NCI-H82 treated with DMSO at 0.1 percent for 48 hours (cell line): ENCODE measurements around the gene CA4.

Experiments
- DNase-seq: peaks from one replicate; lab custom pipeline; 2025; ENCODE audit not compliant: unreplicated experiment; lab: John Stamatoyannopoulos, UW

The CA4 gene

GRCh38 chr17:60154616-60155426 lies 5.0 kb downstream of the CA4 start:
- no peak for DNase-seq

- DNase-seq, result no peak
Observed at GRCh38 chr17:60155427-60155814, 5.6 kb downstream of the CA4 start.

GRCh38 chr17:60155815-60156214 lies 6.0 kb downstream of the CA4 start:
- DNase-seq, result no peak

GRCh38 chr17:60156746-60157145 lies 7.0 kb downstream of the CA4 start:
- no peak for DNase-seq

- no peak for DNase-seq
Observed at GRCh38 chr17:60157487-60158040, 7.8 kb downstream of the CA4 start.

GRCh38 chr17:60158751-60159478 lies 9.1 kb downstream of the CA4 start:
- no peak for DNase-seq

- DNase-seq, result no peak
Observed at GRCh38 chr17:60159479-60159866, 9.7 kb downstream of the CA4 start.

GRCh38 chr17:60160829-60161501 lies 11.2 kb downstream of the CA4 start:
- no peak for DNase-seq

GRCh38 chr17:60161598-60162330 lies 12.0 kb downstream of the CA4 start:
- no peak for DNase-seq

- DNase-seq, result no peak
Observed at GRCh38 chr17:60163108-60163784, 13.5 kb downstream of the CA4 start.

- no peak for DNase-seq
Observed at GRCh38 chr17:60164164-60164563, 14.4 kb downstream of the CA4 start.

GRCh38 chr17:60164697-60165096 lies 14.9 kb downstream of the CA4 start:
- DNase-seq, result no peak

- DNase-seq, result no peak
Observed at GRCh38 chr17:60165223-60165622, 15.4 kb downstream of the CA4 start.

GRCh38 chr17:60165971-60166370 lies 16.2 kb downstream of the CA4 start:
- DNase-seq, result no peak

- DNase-seq, result no peak
Observed at GRCh38 chr17:60167065-60167741, 17.4 kb downstream of the CA4 start.

- no peak for DNase-seq
Observed at GRCh38 chr17:60168654-60169053, 18.9 kb downstream of the CA4 start.

- DNase-seq, result no peak
Observed at GRCh38 chr17:60169921-60170817, 20.4 kb downstream of the CA4 start.

- DNase-seq, result no peak
Observed at GRCh38 chr17:60170835-60171752, 21.3 kb downstream of the CA4 start.
